Trophoblast cell (in vitro differentiated cells and primary cell): ENCODE results near the gene TBC1D22A.

ENCODE experiments used
- DNase-seq, 2 donors: peaks; one replicate each; pipeline ENCODE4 v3.0.0-alpha.2; 2016
- H2AFZ ChIP-seq: 2 replicates; pipeline ENCODE4 v1.6.1; 2013; ENCODE audit warnings: low read length, moderate library complexity, mild to moderate bottlenecking; ENCODE audit not compliant: insufficient read depth, poor library complexity
- H2AK5ac ChIP-seq: 2 replicates; pipeline ENCODE4 v1.6.1; 2013; ENCODE audit warnings: mild to moderate bottlenecking, low read length
- H2BK120ac ChIP-seq: 2 replicates; pipeline ENCODE4 v1.6.1; 2013; ENCODE audit warnings: low read length, mild to moderate bottlenecking, moderate library complexity; ENCODE audit not compliant: insufficient read depth, poor library complexity
- H2BK12ac ChIP-seq: 2 replicates; pipeline ENCODE4 v1.6.1; 2013; ENCODE audit warnings: mild to moderate bottlenecking, low read length, moderate library complexity
- H2BK5ac ChIP-seq: 2 replicates; pipeline ENCODE4 v1.6.1; 2013; ENCODE audit warnings: low read length, low read depth, moderate library complexity, mild to moderate bottlenecking; ENCODE audit not compliant: poor library complexity
- H3K14ac ChIP-seq: 2 replicates; pipeline ENCODE4 v1.6.1; 2013; ENCODE audit warnings: mild to moderate bottlenecking, low read length
- H3K18ac ChIP-seq: 2 replicates; pipeline ENCODE4 v1.6.1; 2013; ENCODE audit warnings: mild to moderate bottlenecking, low read length
- H3K23ac ChIP-seq: 2 replicates; pipeline ENCODE4 v1.6.1; 2013; ENCODE audit warnings: low read length
- H3K27ac ChIP-seq: 2 replicates; pipeline ENCODE4 v1.5.1; 2013; ENCODE audit warnings: low read depth, mild to moderate bottlenecking, inconsistent platforms, low read length, moderate library complexity
- H3K27me3 ChIP-seq: 2 replicates; pipeline ENCODE4 v1.6.1; 2013; ENCODE audit warnings: inconsistent platforms, mild to moderate bottlenecking, low read length, moderate library complexity; ENCODE audit not compliant: insufficient read depth
- H3K36me3 ChIP-seq, 2 experiments: 1 replicate in 1 of 2; 2 replicates in 1 of 2; pipeline ENCODE4 v1.6.1; 2013; ENCODE audit warnings: low read length in 2 of 2, mild to moderate bottlenecking in 2 of 2, moderate library complexity in 1 of 2; ENCODE audit not compliant: insufficient read depth in 2 of 2, control insufficient read depth in 1 of 2
- H3K4ac ChIP-seq: 2 replicates; pipeline ENCODE4 v1.6.1; 2013; ENCODE audit warnings: low read depth, mild to moderate bottlenecking, low read length, moderate library complexity
- H3K4me1 ChIP-seq, 2 experiments: 1 replicate in 1 of 2; 2 replicates in 1 of 2; pipeline ENCODE4 v1.6.1; 2013; ENCODE audit warnings: low read length in 2 of 2, mild to moderate bottlenecking in 2 of 2, moderate library complexity in 1 of 2; ENCODE audit not compliant: insufficient read depth in 2 of 2, control insufficient read depth in 1 of 2
- H3K4me2 ChIP-seq: 2 replicates; pipeline ENCODE4 v1.6.1; 2013; ENCODE audit warnings: inconsistent platforms, mild to moderate bottlenecking, low read length, moderate library complexity
- H3K4me3 ChIP-seq: 2 replicates; pipeline ENCODE4 v1.5.1; 2013; ENCODE audit warnings: mild to moderate bottlenecking, low read depth, low read length, inconsistent platforms
- H3K79me1 ChIP-seq: one replicate; pipeline ENCODE4 v1.6.1; 2013; ENCODE audit warnings: low read length
- H3K79me2 ChIP-seq: 2 replicates; pipeline ENCODE4 v1.6.1; 2013; ENCODE audit warnings: low read length, mild to moderate bottlenecking; ENCODE audit not compliant: control insufficient read depth, insufficient read depth, poor library complexity
- H3K9ac ChIP-seq: 2 replicates; pipeline ENCODE4 v1.6.1; 2013; ENCODE audit warnings: mild to moderate bottlenecking, low read length
- H3K9me3 ChIP-seq: 2 replicates; pipeline ENCODE4 v1.6.1; 2013; ENCODE audit warnings: low read depth, mild to moderate bottlenecking, control low read depth, inconsistent platforms, low read length; ENCODE audit not compliant: insufficient read depth
- H4K12ac ChIP-seq: 2 replicates; pipeline ENCODE4 v1.6.1; 2013; ENCODE audit warnings: low read depth, mild to moderate bottlenecking, low read length, moderate library complexity
- H4K8ac ChIP-seq: 2 replicates; pipeline ENCODE4 v1.6.1; 2013; ENCODE audit warnings: low read depth, mild to moderate bottlenecking, low read length, moderate library complexity
- H4K91ac ChIP-seq: one replicate; pipeline ENCODE4 v1.6.1; 2013; ENCODE audit warnings: low read depth, mild to moderate bottlenecking, low read length, moderate library complexity
- WGBS: extraction: QIAGEN DNeasy Blood & Tissue Kit; methylation state at CpG from one replicate; pipeline ENCODE4 v1.1.7; 2013; ENCODE audit warnings: missing lambda C conversion rate; ENCODE audit not compliant: insufficient read length, insufficient coverage; ENCODE audit errors: extremely low coverage; 5-methylcytosine and 5-hydroxymethylcytosine counted together

Gene TBC1D22A

DNA sequence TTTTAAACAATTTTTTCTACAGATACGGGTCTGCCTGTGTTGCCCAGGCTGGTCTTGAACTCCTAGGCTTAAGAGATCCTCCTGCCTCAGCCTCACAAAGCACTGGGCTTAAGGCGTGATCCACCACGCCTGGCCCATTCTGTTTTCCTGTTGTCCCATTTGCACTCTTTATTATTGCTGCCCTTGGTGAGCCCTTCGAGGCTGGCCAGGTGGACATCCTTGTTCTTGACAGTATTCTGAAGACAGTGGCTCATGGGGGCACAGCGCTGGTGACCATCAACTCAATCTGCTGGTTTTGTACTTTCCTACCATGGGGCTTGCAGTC lies 35.6 kb downstream of the TBC1D22A start:
- no peak overlapping the region for H2AFZ ChIP-seq

DNA sequence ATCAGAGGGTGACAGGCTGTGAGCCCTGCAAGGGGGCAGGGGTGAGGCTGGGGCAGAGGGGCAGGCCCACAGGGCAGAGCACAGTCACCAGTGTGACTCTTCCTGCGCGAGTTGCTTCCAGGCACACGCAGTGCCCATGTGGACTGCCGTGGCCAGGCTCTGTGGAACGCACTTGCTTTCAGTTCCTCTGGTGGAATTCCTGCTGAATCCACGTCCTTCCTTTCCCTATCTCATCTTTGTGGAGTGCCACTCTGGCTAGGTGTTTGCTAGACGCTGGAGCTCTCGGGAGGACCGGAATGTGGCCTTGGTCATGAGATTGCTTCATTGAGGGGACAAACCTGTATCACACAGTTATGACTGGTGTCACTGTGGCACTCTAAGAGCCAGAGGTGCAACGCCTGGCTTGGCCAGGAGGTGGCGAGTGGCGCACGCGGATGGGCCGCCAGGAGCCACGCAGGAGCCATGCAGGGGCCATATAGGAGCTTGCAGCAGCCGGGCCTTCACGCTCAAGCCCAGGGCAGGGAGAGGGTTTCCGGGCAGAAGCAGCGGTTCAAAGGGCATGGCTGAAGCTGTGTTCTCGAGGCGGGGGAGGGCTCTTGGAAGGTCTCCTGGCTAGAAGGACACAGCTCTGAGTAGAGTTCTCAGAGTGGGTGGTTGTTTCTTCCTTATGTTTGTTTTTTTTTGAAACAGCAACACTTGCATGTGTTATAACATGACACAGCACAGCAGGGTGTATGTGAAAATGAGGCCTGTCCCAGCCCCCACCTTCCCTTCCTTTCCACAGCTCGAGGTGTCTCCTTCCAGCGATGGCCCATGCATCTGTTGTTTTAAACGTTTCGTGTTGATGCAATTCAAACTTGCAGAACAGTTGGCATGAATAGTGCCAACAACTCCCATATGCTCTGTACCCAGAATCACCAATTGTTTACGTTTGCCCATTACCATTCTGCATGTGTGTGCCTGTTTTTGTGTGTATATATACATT lies 36.2 kb downstream of the TBC1D22A start:
- no peaks in the 10 kb centered on the region for H3K79me1 ChIP-seq
- no peak overlapping the region for H2AFZ ChIP-seq
- H3K27ac ChIP-seq, result no peak overlapping the region
- no peak overlapping the region for H3K4me3 ChIP-seq
- WGBS, result no CpG with 5 or more reads among the region's 27 CpGs
- H2BK12ac ChIP-seq, result no peak overlapping the region
- no peaks in the 10 kb centered on the region for H3K79me2 ChIP-seq
- peak; percentile 70 to 90 for DNase-seq
- no peak overlapping the region for H3K4me2 ChIP-seq
- no peak overlapping the region for H3K14ac ChIP-seq
- no peak overlapping the region for H2BK120ac ChIP-seq
- no peak overlapping the region for H2AK5ac ChIP-seq
- no peaks in the 10 kb centered on the region for H3K27me3 ChIP-seq
- no peak overlapping the region for H4K91ac ChIP-seq
- H3K9ac ChIP-seq, result no peak overlapping the region
- H3K4me1 ChIP-seq, result no peaks in the 10 kb centered on the region
- no peak overlapping the region for H3K23ac ChIP-seq
- no peak overlapping the region for H4K12ac ChIP-seq
- no peak overlapping the region for H3K18ac ChIP-seq
- no peaks in the 10 kb centered on the region for H3K9me3 ChIP-seq
- H3K36me3 ChIP-seq, result peaks cover 30% of the 10 kb centered on the region in 2 experiments
- H3K4ac ChIP-seq, result no peak overlapping the region
- H4K8ac ChIP-seq, result no peak overlapping the region
- H2BK5ac ChIP-seq, result no peak overlapping the region

More for the DNA sequence above, 35.6 kb downstream of the TBC1D22A start:
- H2BK12ac ChIP-seq, result no peak overlapping the region
- peaks cover 35 to 37% of the 10 kb centered on the region in 2 experiments for H3K36me3 ChIP-seq
- peak in 1 of 2 donors; percentile 25 for DNase-seq
- H3K27ac ChIP-seq, result no peak overlapping the region
- no peak overlapping the region for H3K4me3 ChIP-seq
- no peak overlapping the region for H2BK120ac ChIP-seq
- no peak overlapping the region for H4K12ac ChIP-seq
- H4K8ac ChIP-seq, result no peak overlapping the region
- no peak overlapping the region for H4K91ac ChIP-seq
- no peaks in the 10 kb centered on the region for H3K27me3 ChIP-seq
- H3K9me3 ChIP-seq, result no peaks in the 10 kb centered on the region
- no peak overlapping the region for H3K18ac ChIP-seq
- no peak overlapping the region for H2BK5ac ChIP-seq
- no peaks in the 10 kb centered on the region for H3K79me2 ChIP-seq
- H3K4me2 ChIP-seq, result no peak overlapping the region
- no peak overlapping the region for H3K4ac ChIP-seq
- no CpG with 5 or more reads among the region's 5 CpGs for WGBS
- no peaks in the 10 kb centered on the region for H3K79me1 ChIP-seq
- H3K23ac ChIP-seq, result no peak overlapping the region
- H3K4me1 ChIP-seq, result no peaks in the 10 kb centered on the region
- no peak overlapping the region for H2AK5ac ChIP-seq
- no peak overlapping the region for H3K14ac ChIP-seq
- no peak overlapping the region for H3K9ac ChIP-seq

DNA sequence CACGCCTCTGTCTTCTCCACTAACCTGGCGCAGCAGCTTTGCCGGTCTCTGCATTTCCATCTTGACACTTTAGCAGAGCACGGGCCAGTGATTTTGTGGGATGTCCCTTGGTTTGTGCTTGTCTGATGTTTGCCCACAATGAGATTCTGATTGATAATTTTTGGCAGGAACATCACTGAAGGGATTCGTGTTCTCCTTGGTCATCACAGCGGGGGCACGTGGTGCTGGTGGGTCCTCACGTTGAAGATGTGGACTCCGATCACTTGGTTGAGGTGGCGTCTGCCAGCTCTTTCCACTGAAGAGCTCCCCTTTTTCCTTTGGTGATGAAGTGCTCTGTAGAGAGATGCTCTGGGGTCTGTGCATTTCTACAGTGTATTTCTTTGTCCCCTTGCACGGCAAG lies 37.2 kb downstream of the TBC1D22A start:
- Histone ChIP-seq H4K12ac (no peak overlapping the region), H2BK12ac (no peak overlapping the region), H2AK5ac (no peak overlapping the region), H3K4me2 (no peak overlapping the region), H3K9me3 (no peaks in the 10 kb centered on the region), H3K36me3 (peaks cover 21% of the 10 kb centered on the region in 2 experiments), H3K18ac (no peak overlapping the region), H3K27me3 (no peaks in the 10 kb centered on the region), H2BK120ac (no peak overlapping the region), H3K9ac (no peak overlapping the region), H2BK5ac (no peak overlapping the region), H3K4ac (no peak overlapping the region), H3K27ac (no peak overlapping the region), H4K8ac (no peak overlapping the region), H2AFZ (no peak overlapping the region), H3K14ac (no peak overlapping the region), H3K79me1 (no peaks in the 10 kb centered on the region), H3K4me1 (no peaks in the 10 kb centered on the region), H3K4me3 (no peak overlapping the region), H3K23ac (no peak overlapping the region), H3K79me2 (no peaks in the 10 kb centered on the region), H4K91ac (no peak overlapping the region)
- DNase-seq, result no peak
- WGBS, result no CpG with 5 or more reads among the region's 11 CpGs

DNA sequence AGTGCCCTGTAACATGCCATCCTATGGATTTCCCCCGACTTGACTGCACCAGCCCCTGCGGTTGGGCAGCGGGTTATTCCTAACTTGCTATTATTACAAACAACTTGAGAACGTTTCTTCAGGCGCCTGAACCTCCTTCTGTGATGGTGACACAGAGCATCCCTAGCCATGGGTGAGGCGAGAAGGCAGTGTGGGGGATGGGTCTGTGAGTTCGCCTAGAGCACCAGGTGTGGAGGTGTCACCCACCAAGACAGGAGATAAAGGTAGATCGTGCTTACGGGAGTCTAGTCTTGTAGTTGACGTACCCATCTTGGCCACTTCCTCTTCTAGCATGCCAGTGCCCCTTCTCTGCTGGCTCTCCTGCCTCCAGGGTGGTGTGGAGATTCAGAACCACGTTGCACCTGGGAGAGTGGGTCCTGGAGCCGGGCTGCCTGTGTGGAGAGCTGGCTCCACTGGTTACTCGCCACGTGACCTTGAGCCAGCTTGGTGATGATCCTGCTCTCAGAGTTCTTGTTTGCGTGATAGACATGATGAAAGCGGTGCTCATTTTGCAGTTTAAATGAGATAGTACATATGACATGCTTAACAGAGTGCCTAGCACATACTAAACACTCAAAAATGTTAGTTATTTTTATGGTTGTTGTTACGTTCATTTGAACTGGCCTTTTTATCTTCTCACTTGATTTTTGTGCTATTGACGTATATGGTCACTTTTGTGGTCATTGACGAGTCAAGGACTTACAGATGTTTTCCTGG lies 37.8 kb downstream of the TBC1D22A start:
- H3K27ac ChIP-seq, result no peak overlapping the region
- DNase-seq, result no peak
- no peaks in the 10 kb centered on the region for H3K4me1 ChIP-seq
- H3K4ac ChIP-seq, result no peak overlapping the region
- no peak overlapping the region for H2BK5ac ChIP-seq
- WGBS, result no CpG with 5 or more reads among the region's 19 CpGs
- H3K14ac ChIP-seq, result no peak overlapping the region
- H3K18ac ChIP-seq, result no peak overlapping the region
- no peak overlapping the region for H3K4me3 ChIP-seq
- no peak overlapping the region for H2BK12ac ChIP-seq
- H3K9ac ChIP-seq, result no peak overlapping the region
- no peak overlapping the region for H2AFZ ChIP-seq
- peaks cover 19 to 21% of the 10 kb centered on the region in 2 experiments for H3K36me3 ChIP-seq
- no peak overlapping the region for H3K4me2 ChIP-seq
- no peaks in the 10 kb centered on the region for H3K79me2 ChIP-seq
- H3K27me3 ChIP-seq, result no peaks in the 10 kb centered on the region
- no peaks in the 10 kb centered on the region for H3K9me3 ChIP-seq
- no peak overlapping the region for H4K91ac ChIP-seq
- no peak overlapping the region for H4K12ac ChIP-seq
- H4K8ac ChIP-seq, result no peak overlapping the region
- H3K23ac ChIP-seq, result no peak overlapping the region
- no peaks in the 10 kb centered on the region for H3K79me1 ChIP-seq
- no peak overlapping the region for H2AK5ac ChIP-seq
- H2BK120ac ChIP-seq, result no peak overlapping the region
